SK-N-SH treated with all-trans-retinoic acid at 6 μM for 48 hours (cell line): Measurements from ENCODE around the gene SERPINA10.

ENCODE experiments used
- GLIS3 ChIP-seq: fragments of 250-450 bp; sonication (Bioruptor Pico); IDR thresholded peaks from 2 replicates; pipeline ENCODE4 v1.5.0; 2020; ENCODE audit warnings: mild to moderate bottlenecking, moderate library complexity
- TCF4 ChIP-seq: fragments of 250-450 bp; sonication (Bioruptor Pico); IDR thresholded peaks from 2 replicates; pipeline ENCODE4 v1.8.0; 2021; ENCODE audit warnings: mild to moderate bottlenecking, moderate library complexity, borderline replicate concordance
- TOX ChIP-seq: fragments of 250-450 bp; sonication (Bioruptor Pico); IDR thresholded peaks from 2 replicates; pipeline ENCODE4 v1.8.0; 2021; ENCODE audit warnings: mild to moderate bottlenecking, moderate library complexity, borderline replicate concordance
- ZFP30 ChIP-seq: fragments of 450-650 bp; formaldehyde crosslinking; IDR thresholded peaks from 2 replicates; pipeline ENCODE4 v1.5.0; 2022; ENCODE audit warnings: mild to moderate bottlenecking, moderate library complexity
- ZNF565 ChIP-seq: fragments of 450-650 bp; formaldehyde crosslinking; conservative IDR thresholded peaks from 2 replicates; pipeline ENCODE4 v1.5.0; 2020; ENCODE audit warnings: low read depth, mild to moderate bottlenecking, moderate library complexity
- TF ChIP-seq, protein P1 (sequence below): fragments of 250-450 bp; sonication (Bioruptor Pico); IDR thresholded peaks from 2 replicates; pipeline ENCODE4 v1.8.0; 2020; ENCODE audit warnings: mild to moderate bottlenecking, moderate library complexity, borderline replicate concordance

DNA sequence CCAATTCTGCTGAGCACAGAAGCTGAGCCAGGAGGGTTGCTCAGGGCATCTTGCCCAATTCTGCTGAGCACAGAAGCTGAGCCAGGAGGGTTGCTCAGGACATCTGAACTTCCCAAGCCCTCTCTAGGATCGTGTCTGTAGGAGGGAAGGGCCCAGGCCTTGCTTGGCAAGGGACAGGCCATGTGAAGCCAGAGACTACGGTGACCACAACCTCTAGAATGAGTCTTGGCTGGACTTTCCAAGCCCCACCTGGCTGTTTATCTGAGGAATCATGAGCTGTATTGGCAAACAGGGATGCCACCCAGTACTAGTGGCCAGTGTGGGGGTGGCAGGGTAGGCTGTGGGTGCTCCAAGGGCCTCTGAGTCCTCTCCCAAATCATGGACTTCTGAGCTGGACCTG lies 37.8 kb upstream of the SERPINA10 start:
- no peak for TF ChIP-seq ZFP30 (CRISPR knock-in tag)
- TF ChIP-seq TCF4 (CRISPR knock-in tag) = no peak
- no peak for TF ChIP-seq ZNF565 (CRISPR knock-in tag)
- no peak for TF ChIP-seq TOX
- TF ChIP-seq GLIS3 (CRISPR knock-in tag) = no peak
- TF ChIP-seq, protein P1, sequence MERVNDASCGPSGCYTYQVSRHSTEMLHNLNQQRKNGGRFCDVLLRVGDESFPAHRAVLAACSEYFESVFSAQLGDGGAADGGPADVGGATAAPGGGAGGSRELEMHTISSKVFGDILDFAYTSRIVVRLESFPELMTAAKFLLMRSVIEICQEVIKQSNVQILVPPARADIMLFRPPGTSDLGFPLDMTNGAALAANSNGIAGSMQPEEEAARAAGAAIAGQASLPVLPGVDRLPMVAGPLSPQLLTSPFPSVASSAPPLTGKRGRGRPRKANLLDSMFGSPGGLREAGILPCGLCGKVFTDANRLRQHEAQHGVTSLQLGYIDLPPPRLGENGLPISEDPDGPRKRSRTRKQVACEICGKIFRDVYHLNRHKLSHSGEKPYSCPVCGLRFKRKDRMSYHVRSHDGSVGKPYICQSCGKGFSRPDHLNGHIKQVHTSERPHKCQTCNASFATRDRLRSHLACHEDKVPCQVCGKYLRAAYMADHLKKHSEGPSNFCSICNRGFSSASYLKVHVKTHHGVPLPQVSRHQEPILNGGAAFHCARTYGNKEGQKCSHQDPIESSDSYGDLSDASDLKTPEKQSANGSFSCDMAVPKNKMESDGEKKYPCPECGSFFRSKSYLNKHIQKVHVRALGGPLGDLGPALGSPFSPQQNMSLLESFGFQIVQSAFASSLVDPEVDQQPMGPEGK (CRISPR knock-in tag) = no peak
